ENCODE data around the gene PODNL1. TPM values are rescaled to one million over a fixed set of nuclear protein-coding genes. Genes with fewer than 3 reads are reported as not detected.

PODNL1 gene
- total and polyA plus RNA-seq, 2 of the 13 experiments (the other 11 are each of a cell fraction or from before 2014, with no cell fraction given) = 0.18 TPM; not detected in 1

- 0 out of 2 replicates have a peak, but pooled peaks have one; percentile 18 for TF ChIP-seq MAFF (IDR thresholded peaks at IDR 0.05; ENCODE audit: low read depth, low read length)
- TF ChIP-seq ZNF878 (CRISPR knock-in tag; IDR thresholded peaks at IDR 0.05) = no peak
- no peak for TF ChIP-seq ZNF773 (CRISPR knock-in tag; IDR thresholded peaks at IDR 0.05; ENCODE audit: borderline replicate concordance)
- TF ChIP-seq HOXA3 (CRISPR knock-in tag; IDR thresholded peaks at IDR 0.05) = peak; percentile 45
- peak; percentile 42; the same call in 1 of the 2 replicates for TF ChIP-seq SOX13 (IDR thresholded peaks at IDR 0.05)
- peak in 1 of 2 experiments; percentile 74; a peak in 2 of 4 replicates for TF ChIP-seq SOX13 (CRISPR knock-in tag; conservative IDR thresholded peaks at IDR 0.05 in 1 of 2, IDR thresholded peaks at IDR 0.05 in 1 of 2)
- TF ChIP-seq ZBTB7B (CRISPR knock-in tag; IDR thresholded peaks at IDR 0.05) = 0 out of 2 replicates have a peak, but pooled peaks have one; percentile 40
- peak in 1 of 2 experiments; percentile 26; a peak in 1 of 4 replicates for TF ChIP-seq MAFK (conservative IDR thresholded peaks at IDR 0.05 in 1 of 2, IDR thresholded peaks at IDR 0.05 in 1 of 2; ENCODE audit: low read length in 2 of 2)
- TF ChIP-seq TFAP4 (IDR thresholded peaks at IDR 0.05; ENCODE audit: borderline replicate concordance, low read depth) = peak; percentile 88
- peak; percentile 44; the same call in 1 of the 2 replicates for TF ChIP-seq MTERF4 (CRISPR knock-in tag; IDR thresholded peaks at IDR 0.05)
- TF ChIP-seq ZNF800 (CRISPR knock-in tag; IDR thresholded peaks at IDR 0.05) = 0 out of 2 replicates have a peak, but pooled peaks have one; percentile 11
- peak; percentile 54; the same call in 1 of the 2 replicates for TF ChIP-seq ZBTB7A (CRISPR knock-in tag; IDR thresholded peaks at IDR 0.05)
- peak; percentile 50; the same call in 1 of the 2 replicates for TF ChIP-seq SALL1 (CRISPR knock-in tag; IDR thresholded peaks at IDR 0.05)
Observed at GRCh38 chr19:13899393-13899792, 38.8 kb downstream of the PODNL1 start (continued).
